Measurements from ENCODE around the gene RYR3. TPM values are rescaled to one million over a fixed set of nuclear protein-coding genes. Genes with fewer than 3 reads are reported as not detected.

Gene RYR3
- total RNA-seq, 4 donors from 2014 or later, result 1.5 to 7.3 (median 1.9) TPM

DNA sequence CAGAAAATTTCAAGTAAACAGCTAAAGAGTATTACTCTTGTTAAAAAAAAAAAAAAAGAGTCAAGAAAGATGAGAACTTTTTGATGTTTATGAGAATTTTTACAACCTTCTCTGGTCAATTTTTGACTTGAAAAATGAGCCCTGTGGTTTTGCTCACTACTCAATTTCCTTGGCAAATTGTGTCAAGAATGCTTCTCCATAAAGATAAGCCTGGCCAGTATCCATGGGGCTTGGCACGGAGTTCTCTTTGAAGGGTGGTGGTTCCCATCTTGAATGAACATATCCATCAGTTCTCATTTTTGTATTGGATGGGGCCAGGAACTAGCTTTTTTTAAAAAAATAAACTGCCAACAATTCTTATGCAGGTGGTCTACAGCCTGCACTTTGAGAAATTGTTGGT is 179.9 kb downstream of the RYR3 start:
- TF ChIP-seq, protein P1, sequence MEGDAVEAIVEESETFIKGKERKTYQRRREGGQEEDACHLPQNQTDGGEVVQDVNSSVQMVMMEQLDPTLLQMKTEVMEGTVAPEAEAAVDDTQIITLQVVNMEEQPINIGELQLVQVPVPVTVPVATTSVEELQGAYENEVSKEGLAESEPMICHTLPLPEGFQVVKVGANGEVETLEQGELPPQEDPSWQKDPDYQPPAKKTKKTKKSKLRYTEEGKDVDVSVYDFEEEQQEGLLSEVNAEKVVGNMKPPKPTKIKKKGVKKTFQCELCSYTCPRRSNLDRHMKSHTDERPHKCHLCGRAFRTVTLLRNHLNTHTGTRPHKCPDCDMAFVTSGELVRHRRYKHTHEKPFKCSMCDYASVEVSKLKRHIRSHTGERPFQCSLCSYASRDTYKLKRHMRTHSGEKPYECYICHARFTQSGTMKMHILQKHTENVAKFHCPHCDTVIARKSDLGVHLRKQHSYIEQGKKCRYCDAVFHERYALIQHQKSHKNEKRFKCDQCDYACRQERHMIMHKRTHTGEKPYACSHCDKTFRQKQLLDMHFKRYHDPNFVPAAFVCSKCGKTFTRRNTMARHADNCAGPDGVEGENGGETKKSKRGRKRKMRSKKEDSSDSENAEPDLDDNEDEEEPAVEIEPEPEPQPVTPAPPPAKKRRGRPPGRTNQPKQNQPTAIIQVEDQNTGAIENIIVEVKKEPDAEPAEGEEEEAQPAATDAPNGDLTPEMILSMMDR (IDR thresholded peaks at IDR 0.05; ENCODE audit: low read depth), result no peak

DNA sequence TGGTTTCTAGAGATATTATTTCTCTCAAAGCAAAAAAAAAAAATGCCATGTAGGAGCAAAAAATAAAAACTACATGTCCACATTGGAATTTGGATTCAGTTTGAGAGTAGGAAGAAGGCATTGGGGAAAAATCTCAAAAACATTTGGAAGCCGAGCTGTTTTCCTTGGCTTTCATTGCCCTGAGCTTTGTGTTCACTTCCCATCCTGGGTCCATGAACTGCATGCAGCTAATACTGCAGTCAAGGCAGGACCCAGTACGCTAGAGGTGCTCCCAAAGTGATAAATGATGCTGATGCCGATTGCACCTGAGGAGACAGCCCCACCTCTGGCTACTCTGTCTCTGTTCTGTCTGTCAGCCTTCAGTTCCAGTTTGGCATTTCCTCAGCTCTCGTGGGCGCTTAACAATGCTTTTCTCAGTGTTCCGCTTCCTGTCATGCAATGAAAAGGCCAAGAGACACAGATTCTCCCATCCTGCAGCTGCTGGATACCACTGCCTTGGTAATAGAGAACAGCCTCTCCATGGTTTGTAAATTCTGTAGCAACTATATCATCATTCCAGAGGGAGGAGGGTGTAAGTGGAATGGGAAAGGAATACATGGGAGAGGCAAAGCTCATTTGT is 181.8 kb downstream of the RYR3 start:
- TF ChIP-seq, protein P1 (IDR thresholded peaks at IDR 0.05; ENCODE audit: low read depth), result no peak

GRCh38 chr15:33494306-33494705 is 183.5 kb downstream of the RYR3 start:
- TF ChIP-seq, protein P1 (IDR thresholded peaks at IDR 0.05; ENCODE audit: low read depth), result no peak

DNA sequence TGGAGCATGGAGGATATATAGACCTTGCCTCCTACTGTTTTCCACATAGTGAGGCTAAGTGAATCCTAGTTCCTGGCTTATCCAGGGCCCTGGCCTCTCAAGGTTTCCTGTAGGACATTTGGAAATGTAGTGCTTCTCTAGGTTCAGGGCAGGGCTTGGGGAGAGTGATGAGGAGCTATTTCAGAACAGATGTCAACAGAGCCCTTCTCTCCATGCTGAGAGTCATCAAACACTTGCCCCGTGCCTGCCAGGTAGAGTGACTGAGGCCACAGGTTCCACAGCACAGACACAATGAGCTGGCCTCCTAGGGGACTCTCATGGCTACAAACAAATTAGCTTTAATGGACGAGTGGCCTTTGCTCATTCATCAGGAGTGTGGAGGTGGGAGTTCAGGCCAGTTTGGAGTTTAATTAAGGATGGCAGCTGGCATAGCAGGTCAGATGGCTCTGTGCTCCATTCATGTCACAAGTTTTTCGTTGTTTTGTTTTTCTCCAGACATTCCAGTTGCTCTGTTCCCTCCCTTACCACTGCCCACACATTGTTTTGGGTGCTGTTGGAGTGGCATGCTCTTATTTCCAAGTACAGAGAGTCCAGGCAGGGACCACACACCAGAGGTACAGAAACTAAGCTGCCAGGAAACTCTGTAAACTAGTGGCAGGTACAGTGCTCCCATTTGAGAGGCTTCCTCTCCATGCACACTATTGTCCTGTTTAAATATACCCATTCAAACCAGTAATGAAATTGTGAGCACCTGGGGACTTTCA is 189.8 kb downstream of the RYR3 start:
- TF ChIP-seq, protein P1 (IDR thresholded peaks at IDR 0.05; ENCODE audit: low read depth), result no peak

- TF ChIP-seq, protein P1 (IDR thresholded peaks at IDR 0.05; ENCODE audit: low read depth), result no peak
These were observed 192.9 kb downstream of the RYR3 start for GRCh38 chr15:33503681-33504080.

DNA sequence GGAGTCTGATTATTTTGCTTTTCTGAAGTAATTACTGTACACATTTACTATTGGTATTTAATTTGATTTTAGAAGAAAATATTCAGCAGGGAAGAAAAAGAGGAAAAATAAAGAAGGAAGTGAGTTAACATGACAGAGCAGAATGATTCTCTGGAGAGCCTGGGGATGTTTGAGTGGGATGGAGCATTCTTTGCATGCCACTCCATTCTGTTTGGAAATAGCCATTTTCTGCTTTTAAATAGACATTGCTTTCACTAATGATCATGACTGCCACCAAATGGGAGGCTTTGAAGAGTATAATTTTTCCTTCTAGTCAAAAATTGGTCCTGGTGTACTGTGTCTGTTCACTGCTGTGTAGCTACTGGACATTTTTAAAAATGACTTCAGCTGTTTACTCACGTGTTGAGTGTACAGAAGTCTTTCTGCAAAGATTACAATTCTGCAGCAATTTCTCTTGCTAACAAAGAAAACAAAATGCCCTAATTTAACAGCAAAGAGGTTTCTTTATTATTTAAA is 196.1 kb downstream of the RYR3 start:
- TF ChIP-seq, protein P1 (IDR thresholded peaks at IDR 0.05; ENCODE audit: low read depth), result no peak

DNA sequence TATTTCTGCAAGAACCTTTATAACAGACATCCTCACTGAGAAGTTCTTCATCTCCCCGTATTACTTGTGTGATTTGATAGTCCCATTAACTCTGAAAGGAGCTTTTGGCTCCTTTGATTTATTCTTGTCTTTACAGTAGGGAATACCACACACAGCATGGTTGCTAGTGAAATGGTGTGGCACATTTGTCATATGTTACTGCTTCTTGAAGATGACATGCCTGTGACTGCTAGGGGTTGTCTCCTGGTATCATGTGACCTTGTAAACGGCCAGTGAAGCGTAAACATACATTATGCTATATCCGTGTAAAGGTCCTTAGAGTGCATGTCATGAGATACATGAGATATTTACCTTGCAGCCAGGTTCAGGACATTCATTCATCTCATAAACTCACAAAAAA is 197.9 kb downstream of the RYR3 start:
- TF ChIP-seq, protein P1 (IDR thresholded peaks at IDR 0.05; ENCODE audit: low read depth), result no peak
